A204.1 (cell line): ENCODE results near the gene DMWD.

ENCODE experiments used
- FAIRE-seq: peaks from 2 replicates; lab custom pipeline; 2012; peaks lifted over from hg19 to GRCh38; lab: Jason Lieb, UNC

DMWD gene

DNA sequence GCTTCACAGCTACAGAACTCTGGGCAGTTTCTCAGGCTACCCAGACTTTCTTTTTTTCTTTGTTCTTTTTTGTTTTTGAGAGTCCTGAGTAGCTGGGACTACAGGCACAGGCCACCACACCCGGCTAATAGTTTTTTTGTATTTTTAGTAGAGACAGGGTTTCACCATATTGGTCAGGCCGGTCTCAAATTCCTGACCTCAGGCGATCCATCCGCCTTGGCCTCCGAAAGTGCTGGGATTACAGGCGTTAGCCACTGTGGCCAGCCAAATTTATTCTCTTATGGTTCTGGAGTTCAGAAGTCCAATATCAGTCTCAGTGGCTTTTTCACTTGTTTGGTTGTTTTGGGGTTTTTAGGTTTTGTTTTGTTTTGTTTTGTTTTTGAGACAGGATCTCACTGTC is 47.0 kb downstream of the DMWD start:
- FAIRE-seq: no peak

DNA sequence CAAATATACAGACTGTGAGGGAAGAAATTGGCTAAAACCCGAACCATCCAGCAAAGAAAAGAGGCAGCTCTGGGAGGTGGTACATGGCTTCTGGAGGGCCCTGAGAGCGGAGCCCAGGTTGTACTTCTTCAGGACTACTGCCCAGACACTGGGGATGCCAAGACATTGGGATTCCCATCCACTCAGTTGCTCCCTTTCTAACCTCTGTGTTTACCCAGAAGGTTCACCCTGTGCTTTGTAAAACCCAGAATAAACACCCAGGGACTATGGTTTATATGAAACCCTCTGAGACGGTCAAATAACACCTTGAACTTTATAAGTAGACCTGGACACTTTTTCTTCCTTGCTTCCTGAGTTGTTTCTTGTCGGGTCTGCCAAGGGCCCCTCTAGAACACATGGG is 49.7 kb downstream of the DMWD start:
- FAIRE-seq: no peak

DNA sequence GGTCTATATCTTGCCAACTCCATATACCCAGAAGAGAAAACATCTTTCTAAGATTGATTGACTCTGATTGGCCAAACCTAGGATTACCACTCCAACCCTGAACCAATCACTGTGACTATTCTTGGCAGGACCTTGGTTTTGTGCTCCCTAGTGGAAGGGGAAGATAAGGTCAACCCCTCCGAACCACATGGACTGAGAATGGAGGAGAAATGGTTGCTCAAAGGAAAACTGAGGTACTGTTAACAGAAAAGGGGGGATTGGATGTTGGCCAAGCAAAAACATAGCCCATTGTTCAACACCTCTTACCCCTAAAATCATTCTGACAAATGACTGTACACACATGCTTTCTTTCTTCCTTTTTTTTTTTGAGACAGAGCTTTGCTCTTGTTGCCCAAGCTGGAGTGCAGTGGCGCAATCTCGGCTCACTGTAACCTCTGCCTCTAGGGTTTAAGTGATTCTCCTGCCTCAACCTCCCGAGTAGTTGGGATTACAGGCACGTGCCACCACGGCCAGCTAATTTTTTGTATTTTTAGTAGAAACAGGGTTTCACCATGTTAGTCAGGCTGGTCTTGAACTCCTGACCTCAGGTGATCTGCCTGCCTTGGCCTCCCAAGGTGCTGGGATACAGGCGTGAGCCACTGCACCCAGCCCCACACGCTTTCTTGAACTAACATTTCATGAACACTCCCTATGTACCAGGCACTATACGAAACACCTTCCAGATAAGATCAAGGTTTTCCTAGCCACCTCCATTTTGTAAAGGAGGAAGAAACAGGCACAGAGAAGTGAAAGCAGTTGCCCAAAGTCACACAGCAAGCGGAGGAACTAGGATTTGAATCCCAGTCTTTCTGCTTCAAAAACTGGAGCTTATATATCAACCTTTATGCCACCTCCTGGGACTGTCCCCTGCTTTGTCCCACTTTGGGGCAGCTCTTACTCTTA is 52.9 kb downstream of the DMWD start:
- FAIRE-seq: no peak

DNA sequence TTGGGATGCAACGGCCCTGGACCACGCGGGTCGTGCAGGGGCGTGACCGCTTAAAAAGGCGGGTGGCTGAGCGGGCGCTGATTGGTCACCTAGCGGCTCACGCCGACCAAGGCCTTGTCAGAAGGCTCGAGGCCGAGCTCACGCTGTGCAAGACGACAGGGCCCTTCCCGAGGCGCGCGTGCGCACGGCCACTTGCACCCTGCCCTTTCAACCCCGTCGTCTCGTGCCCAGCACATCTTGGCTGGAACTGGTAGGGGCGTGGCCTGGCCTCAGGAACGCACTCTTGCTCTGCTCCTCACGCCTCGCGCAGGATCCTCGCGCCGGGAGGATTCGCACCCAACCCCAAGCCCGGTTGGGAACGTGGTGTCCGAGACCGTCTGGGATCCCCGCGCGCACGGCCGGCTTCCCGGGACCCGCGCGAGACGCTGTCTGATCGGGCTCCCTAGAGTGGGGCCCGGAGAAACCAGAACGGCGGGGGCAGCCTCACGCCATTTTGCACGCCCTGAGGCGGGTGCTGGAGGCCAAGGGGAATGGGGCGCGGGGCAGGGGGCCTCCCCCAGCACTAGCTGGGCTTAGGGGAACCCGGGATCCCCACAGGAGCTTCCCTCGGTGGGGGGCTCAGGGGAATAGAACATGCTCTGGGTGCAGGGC is 59.4 kb downstream of the DMWD start, which contains the start of gene MEIOSIN:
Gene MEIOSIN, plus strand, starts transcription at position 280 of the 651 bp plus-strand sequence. CDS start 1,938 bp downstream, outside the sequence.
- no peak for FAIRE-seq
